ENCODE results near the gene CDIP1.

The CDIP1 gene

DNA sequence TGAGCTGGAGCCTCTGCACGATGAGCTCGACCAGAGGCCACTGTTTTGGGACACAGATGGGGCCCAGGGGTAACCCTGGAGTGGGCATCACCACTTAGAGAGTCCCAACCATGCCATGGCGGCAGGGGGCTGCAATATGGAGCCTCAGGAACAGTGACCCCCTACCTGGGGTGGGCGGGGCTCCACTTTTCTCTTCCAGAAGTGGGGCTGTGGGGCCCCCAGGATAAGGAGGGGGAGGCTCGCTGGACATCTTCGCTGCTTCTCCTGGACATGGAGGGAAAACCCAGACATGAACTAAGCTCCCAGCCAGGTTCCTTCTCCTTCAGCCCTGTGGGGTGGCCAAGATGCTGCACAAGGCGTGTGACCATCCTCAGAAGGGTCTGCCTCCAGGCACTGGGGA, 24.7 kb downstream of the CDIP1 start:
- Histone ChIP-seq H3K27ac (ENCODE audit: low read depth, low read length, poor library complexity, severe bottlenecking) (no peak overlapping the region), H3K9me3 (ENCODE audit: low read length) (no peaks in the 10 kb centered on the region), H3K36me3 (ENCODE audit: insufficient read depth, low read length) (peaks cover 38% of the 10 kb centered on the region), H4K20me1 (ENCODE audit: insufficient read depth, low read length) (no peaks in the 10 kb centered on the region), H3K4me2 (ENCODE audit: low read length) (no peak overlapping the region), H3K9me2 (ENCODE audit: low read depth, low read length) (no peaks in the 10 kb centered on the region), H3K79me2 (ENCODE audit: insufficient read depth, low read length) (no peaks in the 10 kb centered on the region), H3K4me1 (ENCODE audit: insufficient read depth, low read length, severe bottlenecking) (no peaks in the 10 kb centered on the region), H3K4me3 (ENCODE audit: low read depth, low read length, poor library complexity, severe bottlenecking) (no peak overlapping the region), H3K9ac (ENCODE audit: low read length) (no peak overlapping the region), H2AFZ (ENCODE audit: low read length) (no peak overlapping the region), H3F3A (ENCODE audit: insufficient read depth, low read length) (no peaks in the 10 kb centered on the region), H3K27me3 (ENCODE audit: insufficient read depth, low read length) (no peaks in the 10 kb centered on the region)
- TF ChIP-seq, protein P1, sequence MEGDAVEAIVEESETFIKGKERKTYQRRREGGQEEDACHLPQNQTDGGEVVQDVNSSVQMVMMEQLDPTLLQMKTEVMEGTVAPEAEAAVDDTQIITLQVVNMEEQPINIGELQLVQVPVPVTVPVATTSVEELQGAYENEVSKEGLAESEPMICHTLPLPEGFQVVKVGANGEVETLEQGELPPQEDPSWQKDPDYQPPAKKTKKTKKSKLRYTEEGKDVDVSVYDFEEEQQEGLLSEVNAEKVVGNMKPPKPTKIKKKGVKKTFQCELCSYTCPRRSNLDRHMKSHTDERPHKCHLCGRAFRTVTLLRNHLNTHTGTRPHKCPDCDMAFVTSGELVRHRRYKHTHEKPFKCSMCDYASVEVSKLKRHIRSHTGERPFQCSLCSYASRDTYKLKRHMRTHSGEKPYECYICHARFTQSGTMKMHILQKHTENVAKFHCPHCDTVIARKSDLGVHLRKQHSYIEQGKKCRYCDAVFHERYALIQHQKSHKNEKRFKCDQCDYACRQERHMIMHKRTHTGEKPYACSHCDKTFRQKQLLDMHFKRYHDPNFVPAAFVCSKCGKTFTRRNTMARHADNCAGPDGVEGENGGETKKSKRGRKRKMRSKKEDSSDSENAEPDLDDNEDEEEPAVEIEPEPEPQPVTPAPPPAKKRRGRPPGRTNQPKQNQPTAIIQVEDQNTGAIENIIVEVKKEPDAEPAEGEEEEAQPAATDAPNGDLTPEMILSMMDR (IDR thresholded peaks at IDR 0.05; ENCODE audit: low read length): no peak
- TF ChIP-seq EZH2 (IDR thresholded peaks at IDR 0.05; ENCODE audit: borderline replicate concordance, low read length): no peak

DNA sequence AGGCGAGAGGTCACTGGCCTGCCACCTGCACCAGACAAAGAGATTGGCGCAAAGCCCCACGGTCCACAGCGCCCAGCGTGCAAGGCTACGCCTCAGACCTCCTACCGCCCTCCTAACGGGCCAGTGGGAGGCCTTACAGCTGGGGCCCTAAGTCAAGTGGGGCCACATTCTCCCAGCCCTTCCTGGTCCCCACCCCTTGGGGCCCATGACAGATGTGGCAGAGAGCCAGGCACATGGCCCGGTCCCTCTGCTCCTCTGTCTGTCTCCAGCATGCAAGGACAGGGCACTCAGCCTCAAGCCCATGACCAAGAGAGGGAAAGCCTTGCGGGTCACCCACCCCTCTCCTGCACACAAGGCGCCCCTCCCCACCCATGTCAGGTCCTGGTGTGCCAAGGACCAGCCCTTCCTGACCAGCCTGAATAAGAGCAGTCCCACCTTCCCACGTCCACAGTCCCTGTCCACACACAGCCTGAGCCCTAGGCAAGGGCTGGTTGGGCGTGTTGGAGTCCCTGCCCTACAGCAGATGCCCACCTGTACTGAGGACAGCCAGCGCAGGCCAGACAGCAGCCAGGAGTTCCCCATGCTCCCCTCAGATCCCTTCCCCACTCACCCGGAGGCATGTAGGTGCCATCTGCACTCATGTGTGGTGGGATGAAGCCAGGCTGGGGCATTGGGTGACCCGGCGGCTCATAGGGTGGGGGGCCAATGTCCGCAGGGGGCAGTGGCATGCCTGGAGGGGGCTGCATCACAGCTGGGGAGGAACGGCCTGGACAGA, 25.3 kb downstream of the CDIP1 start:
- Histone ChIP-seq H3K27ac (ENCODE audit: low read depth, low read length, poor library complexity, severe bottlenecking) (no peak overlapping the region), H3K9me3 (ENCODE audit: low read length) (no peaks in the 10 kb centered on the region), H3K4me2 (ENCODE audit: low read length) (no peak overlapping the region), H3K36me3 (ENCODE audit: insufficient read depth, low read length) (peaks cover 44% of the 10 kb centered on the region), H4K20me1 (ENCODE audit: insufficient read depth, low read length) (no peaks in the 10 kb centered on the region), H3K9me2 (ENCODE audit: low read depth, low read length) (no peaks in the 10 kb centered on the region), H3K4me3 (ENCODE audit: low read depth, low read length, poor library complexity, severe bottlenecking) (no peak overlapping the region), H3K27me3 (ENCODE audit: insufficient read depth, low read length) (no peaks in the 10 kb centered on the region), H3F3A (ENCODE audit: insufficient read depth, low read length) (no peaks in the 10 kb centered on the region), H2AFZ (ENCODE audit: low read length) (no peak overlapping the region), H3K4me1 (ENCODE audit: insufficient read depth, low read length, severe bottlenecking) (no peaks in the 10 kb centered on the region), H3K79me2 (ENCODE audit: insufficient read depth, low read length) (no peaks in the 10 kb centered on the region), H3K9ac (ENCODE audit: low read length) (no peak overlapping the region)
- TF ChIP-seq, protein P1 (IDR thresholded peaks at IDR 0.05; ENCODE audit: low read length): no peak
- TF ChIP-seq EZH2 (IDR thresholded peaks at IDR 0.05; ENCODE audit: borderline replicate concordance, low read length): no peak

DNA sequence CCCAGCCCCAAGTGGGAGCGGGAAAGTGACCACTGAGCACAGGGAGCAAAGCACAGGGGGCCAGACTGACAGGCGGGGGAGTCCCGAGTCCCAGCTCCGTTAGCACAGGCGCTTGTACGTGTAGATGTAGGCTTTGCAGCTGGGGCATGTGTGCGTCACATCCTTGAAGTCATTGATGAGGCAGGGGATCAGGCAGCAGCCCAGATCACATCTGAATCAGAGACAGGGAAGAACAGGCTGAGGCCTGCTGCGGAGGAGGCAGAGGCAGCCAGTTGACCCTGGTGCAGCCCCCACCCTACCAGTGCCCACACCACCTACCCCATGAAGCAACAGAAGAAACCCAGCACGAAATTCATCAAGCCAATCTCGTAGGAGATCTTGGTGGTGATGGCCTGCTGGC, 26.1 kb downstream of the CDIP1 start:
- Histone ChIP-seq H4K20me1 (ENCODE audit: insufficient read depth, low read length) (no peaks in the 10 kb centered on the region), H3K9me2 (ENCODE audit: low read depth, low read length) (no peaks in the 10 kb centered on the region), H3K9me3 (ENCODE audit: low read length) (no peaks in the 10 kb centered on the region), H3K9ac (ENCODE audit: low read length) (no peak overlapping the region), H3K4me2 (ENCODE audit: low read length) (no peak overlapping the region), H3K4me1 (ENCODE audit: insufficient read depth, low read length, severe bottlenecking) (no peaks in the 10 kb centered on the region), H3F3A (ENCODE audit: insufficient read depth, low read length) (no peaks in the 10 kb centered on the region), H3K36me3 (ENCODE audit: insufficient read depth, low read length) (peaks cover 52% of the 10 kb centered on the region), H3K4me3 (ENCODE audit: low read depth, low read length, poor library complexity, severe bottlenecking) (no peak overlapping the region), H3K79me2 (ENCODE audit: insufficient read depth, low read length) (no peaks in the 10 kb centered on the region), H3K27me3 (ENCODE audit: insufficient read depth, low read length) (no peaks in the 10 kb centered on the region), H3K27ac (ENCODE audit: low read depth, low read length, poor library complexity, severe bottlenecking) (no peak overlapping the region), H2AFZ (ENCODE audit: low read length) (no peak overlapping the region)
- TF ChIP-seq, protein P1 (IDR thresholded peaks at IDR 0.05; ENCODE audit: low read length): no peak
- TF ChIP-seq EZH2 (IDR thresholded peaks at IDR 0.05; ENCODE audit: borderline replicate concordance, low read length): no peak

All from OCI-LY1 (cell line).